DND-41 (cell line): ENCODE measurements around the gene EPN2.

Experiments
- ATAC-seq: fragments of 200-7000 bp; cut with Tn5 transposase; 3 replicates; pipeline ENCODE4 v1.9.1; 2021; ENCODE audit warnings: low read depth; ENCODE audit not compliant: insufficient read depth
- DNase-seq: peaks from one replicate; pipeline ENCODE4 v3.0.0-alpha.2; 2020
- H2AFZ ChIP-seq: 2 replicates; pipeline ENCODE4 v1.6.0; 2012; ENCODE audit warnings: low read depth, low read length
- H3K27ac ChIP-seq: 2 replicates; pipeline ENCODE4 v1.5.1; 2012; ENCODE audit warnings: low read length, inconsistent platforms
- H3K27me3 ChIP-seq: fragments of 200-600 bp; sonication (generic); 2 replicates; pipeline ENCODE4 v1.6.0; 2012; ENCODE audit warnings: low read length, mild to moderate bottlenecking, inconsistent platforms; ENCODE audit not compliant: insufficient read depth, poor library complexity
- H3K36me3 ChIP-seq: 2 replicates; pipeline ENCODE4 v1.5.1; 2012; ENCODE audit warnings: low read length, inconsistent platforms; ENCODE audit not compliant: insufficient read depth
- H3K4me1 ChIP-seq: 2 replicates; pipeline ENCODE4 v1.5.1; 2012; ENCODE audit warnings: mild to moderate bottlenecking, low read length; ENCODE audit not compliant: insufficient read depth
- H3K4me2 ChIP-seq: 2 replicates; pipeline ENCODE4 v1.6.0; 2012; ENCODE audit warnings: mild to moderate bottlenecking, moderate library complexity, low read length, inconsistent platforms; ENCODE audit not compliant: insufficient read depth
- H3K4me3 ChIP-seq, 2 experiments: fragments of 200-600 bp in 1 of 2; shearing (Covaris generic) in 1 of 2; 2 replicates each; pipeline ENCODE4 v1.5.1; 2012 to 2016; ENCODE audit warnings: inconsistent platforms in 2 of 2, low read length in 2 of 2, mild to moderate bottlenecking in 2 of 2, low read depth in 1 of 2, moderate library complexity in 1 of 2
- H3K79me2 ChIP-seq: 2 replicates; pipeline ENCODE4 v1.6.0; 2012; ENCODE audit warnings: low read length, inconsistent platforms; ENCODE audit not compliant: insufficient read depth
- H3K9ac ChIP-seq: 2 replicates; pipeline ENCODE4 v1.6.0; 2012; ENCODE audit warnings: low read depth, mild to moderate bottlenecking, inconsistent platforms, low read length, moderate library complexity
- H3K9me3 ChIP-seq: 2 replicates; pipeline ENCODE4 v1.5.1; 2012; ENCODE audit warnings: low read length, moderate library complexity, mild to moderate bottlenecking, inconsistent platforms; ENCODE audit not compliant: insufficient read depth, severe bottlenecking
- H4K20me1 ChIP-seq: 2 replicates; pipeline ENCODE4 v1.6.0; 2012; ENCODE audit warnings: low read length; ENCODE audit not compliant: insufficient read depth
- EZH2 ChIP-seq: IDR thresholded peaks from 3 replicates; pipeline ENCODE4 v1.6.1; 2012; ENCODE audit warnings: borderline replicate concordance, low read depth, mild to moderate bottlenecking, moderate library complexity, low read length, inconsistent platforms; ENCODE audit not compliant: severe bottlenecking
- TF ChIP-seq, protein P1 (sequence below): IDR thresholded peaks from 2 replicates; pipeline ENCODE4 v1.5.1; 2012; ENCODE audit warnings: borderline replicate concordance, low read length, moderate library complexity, mild to moderate bottlenecking; ENCODE audit not compliant: poor library complexity, severe bottlenecking; ENCODE audit errors: extremely low read depth

Gene EPN2

DNA sequence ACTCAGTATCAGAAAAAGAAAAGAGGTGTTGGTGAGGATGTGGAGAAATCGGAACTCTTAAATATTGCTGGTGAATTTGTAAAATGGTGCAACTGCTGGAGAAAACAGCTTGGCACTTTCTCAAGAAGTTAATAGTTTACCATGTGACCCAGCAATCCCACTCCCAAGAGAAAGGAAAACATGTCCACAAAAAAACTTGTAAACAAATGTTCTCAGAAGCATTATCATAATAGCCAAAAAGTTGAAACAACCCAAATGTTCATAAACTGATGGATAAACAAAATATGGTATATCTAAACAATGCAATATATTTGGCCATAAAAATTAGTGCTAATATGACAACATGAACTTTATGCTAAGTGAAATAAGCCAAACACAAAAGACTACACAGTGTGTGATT is 138.6 kb downstream of the EPN2 start:
- Histone ChIP-seq H3K36me3 (peaks cover 19% of the 10 kb centered on the region), H3K27ac (no peak overlapping the region), H3K9ac (no peak overlapping the region), H3K9me3 (no peaks in the 10 kb centered on the region), H3K79me2 (peaks cover 14% of the 10 kb centered on the region), H3K4me1 (peaks cover 24% of the 10 kb centered on the region), H4K20me1 (no peaks in the 10 kb centered on the region; the same call in 1 of the 2 replicates), H2AFZ (no peak overlapping the region), H3K27me3 (no peaks in the 10 kb centered on the region), H3K4me2 (peak overlapping the region; percentile 94; the same call in 1 of the 2 replicates), H3K4me3 (no peak overlapping the region)
- DNase-seq (no peak), ATAC-seq (no peak)
- TF ChIP-seq EZH2, result no peak
- TF ChIP-seq, protein P1, sequence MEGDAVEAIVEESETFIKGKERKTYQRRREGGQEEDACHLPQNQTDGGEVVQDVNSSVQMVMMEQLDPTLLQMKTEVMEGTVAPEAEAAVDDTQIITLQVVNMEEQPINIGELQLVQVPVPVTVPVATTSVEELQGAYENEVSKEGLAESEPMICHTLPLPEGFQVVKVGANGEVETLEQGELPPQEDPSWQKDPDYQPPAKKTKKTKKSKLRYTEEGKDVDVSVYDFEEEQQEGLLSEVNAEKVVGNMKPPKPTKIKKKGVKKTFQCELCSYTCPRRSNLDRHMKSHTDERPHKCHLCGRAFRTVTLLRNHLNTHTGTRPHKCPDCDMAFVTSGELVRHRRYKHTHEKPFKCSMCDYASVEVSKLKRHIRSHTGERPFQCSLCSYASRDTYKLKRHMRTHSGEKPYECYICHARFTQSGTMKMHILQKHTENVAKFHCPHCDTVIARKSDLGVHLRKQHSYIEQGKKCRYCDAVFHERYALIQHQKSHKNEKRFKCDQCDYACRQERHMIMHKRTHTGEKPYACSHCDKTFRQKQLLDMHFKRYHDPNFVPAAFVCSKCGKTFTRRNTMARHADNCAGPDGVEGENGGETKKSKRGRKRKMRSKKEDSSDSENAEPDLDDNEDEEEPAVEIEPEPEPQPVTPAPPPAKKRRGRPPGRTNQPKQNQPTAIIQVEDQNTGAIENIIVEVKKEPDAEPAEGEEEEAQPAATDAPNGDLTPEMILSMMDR, result no peak

DNA sequence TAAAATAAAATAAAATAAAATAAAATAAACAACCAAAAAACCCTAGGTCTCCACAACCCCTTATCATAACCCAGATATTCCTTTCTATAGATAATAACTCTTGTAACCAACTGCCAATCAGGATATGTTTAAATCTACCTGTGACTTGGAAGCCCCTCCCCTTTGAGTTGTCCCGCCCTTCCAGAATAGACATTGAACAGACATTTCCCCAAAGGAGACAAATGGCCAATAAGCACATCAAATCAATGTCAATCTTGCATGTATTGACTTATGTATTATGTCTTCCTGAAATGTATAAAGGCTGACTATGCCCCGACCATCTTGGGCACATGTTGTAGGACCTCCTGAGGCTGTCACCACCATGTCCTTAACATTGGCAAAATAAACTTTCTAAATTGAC is 139.6 kb downstream of the EPN2 start:
- Histone ChIP-seq H3K79me2 (peaks cover 14% of the 10 kb centered on the region), H3K27ac (peak overlapping the region; percentile 92), H2AFZ (peak overlapping the region; percentile 85), H3K4me2 (peak overlapping the region; percentile 94), H4K20me1 (peaks cover 6% of the 10 kb centered on the region; the same call in 1 of the 2 replicates), H3K36me3 (peaks cover 30% of the 10 kb centered on the region), H3K9ac (peak overlapping the region; percentile 75), H3K9me3 (no peaks in the 10 kb centered on the region), H3K4me3 (peak overlapping the region; percentile 35 to 78), H3K4me1 (peaks cover 24% of the 10 kb centered on the region), H3K27me3 (no peaks in the 10 kb centered on the region)
- no peak for DNase-seq
- no peak for TF ChIP-seq EZH2
- TF ChIP-seq, protein P1, result no peak
- no peak for ATAC-seq

DNA sequence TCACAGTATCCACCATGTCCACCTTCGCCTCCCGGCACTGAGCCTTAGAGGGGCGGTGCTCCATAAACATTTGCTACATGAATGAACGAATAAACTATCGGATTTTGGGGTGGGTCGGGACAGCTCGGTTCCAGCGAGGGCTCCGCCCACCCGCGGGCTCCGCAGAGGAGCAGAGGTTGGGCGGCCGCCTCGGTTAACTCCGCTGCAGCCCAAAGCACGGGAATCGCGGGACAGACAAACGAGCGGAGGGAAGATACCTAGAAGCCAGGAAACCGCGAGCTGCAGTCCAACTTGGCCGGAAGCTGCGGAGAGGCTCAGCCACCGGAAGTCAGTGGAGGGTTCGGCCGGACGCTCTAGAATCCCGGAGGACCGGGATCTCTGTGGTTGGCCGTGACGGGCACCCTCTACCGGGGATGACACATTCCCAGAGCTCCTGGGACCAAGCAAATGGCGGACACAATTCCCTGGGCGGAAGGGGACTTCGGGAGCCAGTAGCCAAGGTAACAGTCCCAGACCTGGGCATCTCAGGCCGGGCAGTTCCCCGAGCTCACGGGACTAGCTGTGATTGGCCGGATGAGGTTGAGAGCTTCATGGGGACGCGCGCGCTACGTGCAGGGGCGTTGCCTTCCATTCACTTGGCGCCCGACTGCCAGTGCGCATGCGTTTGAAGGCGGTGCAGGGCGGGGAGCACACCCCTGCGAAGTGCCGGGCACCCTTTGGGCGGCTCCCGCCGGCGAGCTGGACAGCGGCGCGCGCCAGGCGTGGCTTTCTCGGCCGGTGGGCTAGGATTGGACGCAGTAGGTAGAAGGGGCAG is 140.6 kb downstream of the EPN2 start:
- H3K4me2 ChIP-seq, result peak overlapping the region; percentile 94
- H3K9ac ChIP-seq, result peak overlapping the region; percentile 75
- peaks cover 14% of the 10 kb centered on the region for H3K79me2 ChIP-seq
- DNase-seq (peak; percentile 97), ATAC-seq (peak; percentile 91)
- H3K4me1 ChIP-seq, result peaks cover 24% of the 10 kb centered on the region
- H2AFZ ChIP-seq, result peak overlapping the region; percentile 85
- TF ChIP-seq, protein P1, result peak; percentile 28
- TF ChIP-seq EZH2, result no peak
- peak overlapping the region; percentile 35 to 78 for H3K4me3 ChIP-seq
- H3K36me3 ChIP-seq, result peaks cover 38% of the 10 kb centered on the region
- no peaks in the 10 kb centered on the region for H3K27me3 ChIP-seq
- H4K20me1 ChIP-seq, result peaks cover 8% of the 10 kb centered on the region
- H3K27ac ChIP-seq, result peak overlapping the region; percentile 92
- H3K9me3 ChIP-seq, result no peaks in the 10 kb centered on the region
